A673 (cell line): ENCODE measurements around the gene CD248. TPM values are rescaled to one million over a fixed set of nuclear protein-coding genes. Genes with fewer than 3 reads are reported as not detected.
"Not testable (repeated sequence)": the region's sequence is repeated elsewhere in the genome, so short reads cannot be mapped to it uniquely, and the experiment has no call there.

ENCODE experiments used
- BruUV-seq: library from RNA; stranded (reverse); fragments of 400-500 nt; replicated peaks from 2 replicates; lab custom pipeline; 2021; lab: Mats Ljungman, UMichigan
- CTCF ChIA-PET: fragments of 300-600 bp; sonication (Branson Sonifier 250); formaldehyde crosslinking; loops from one replicate; lab custom pipeline; 2022; ENCODE audit warnings: antibody characterized with exemption; lab: Charles Lee
- POLR2A ChIA-PET: fragments of 300-600 bp; sonication (Branson Sonifier 250); formaldehyde crosslinking; loops from one replicate; lab custom pipeline; 2022; ENCODE audit warnings: antibody characterized with exemption; ENCODE audit not compliant: low non-redundant PET; lab: Charles Lee
- DNase-seq: peaks from one replicate; pipeline ENCODE4 v3.0.0-alpha.2; 2015; ENCODE audit warnings: low spot score
- H3K27ac ChIP-seq: fragments of 200-600 bp; sonication (generic); 2 replicates; pipeline ENCODE4 v1.5.1; 2016; ENCODE audit warnings: mixed run types, low read depth, mild to moderate bottlenecking, mixed read lengths, antibody characterized with exemption, low read length; ENCODE audit not compliant: poor library complexity, severe bottlenecking
- H3K27me3 ChIP-seq: fragments of 200-600 bp; sonication (generic); replicated peaks from 2 replicates; pipeline ENCODE4 v1.6.1; 2017; ENCODE audit warnings: mixed run types, low read depth, mild to moderate bottlenecking, mixed read lengths, antibody characterized with exemption, low read length; ENCODE audit not compliant: insufficient read depth, poor library complexity
- H3K36me3 ChIP-seq: fragments of 200-600 bp; sonication (generic); 2 replicates; pipeline ENCODE4 v1.6.1; 2016; ENCODE audit warnings: mixed run types, mild to moderate bottlenecking, mixed read lengths, antibody characterized with exemption, low read length; ENCODE audit not compliant: insufficient read depth, poor library complexity, severe bottlenecking
- H3K4me1 ChIP-seq: fragments of 200-600 bp; sonication (generic); 2 replicates; pipeline ENCODE4 v1.6.1; 2017; ENCODE audit warnings: mixed run types, mild to moderate bottlenecking, mixed read lengths, antibody characterized with exemption, low read length; ENCODE audit not compliant: insufficient read depth, poor library complexity, severe bottlenecking
- H3K4me3 ChIP-seq: fragments of 200-600 bp; sonication (generic); 2 replicates; pipeline ENCODE4 v1.5.1; 2016; ENCODE audit warnings: low read depth, mixed run types, mild to moderate bottlenecking, mixed read lengths, low read length; ENCODE audit not compliant: poor library complexity, severe bottlenecking
- H3K9me3 ChIP-seq: fragments of 200-600 bp; sonication (generic); 2 replicates; pipeline ENCODE4 v1.6.1; 2016; ENCODE audit warnings: mixed run types, low read depth, mild to moderate bottlenecking, mixed read lengths, antibody characterized with exemption, low read length; ENCODE audit not compliant: poor library complexity, severe bottlenecking
- EZH2 ChIP-seq: fragments of 200-600 bp; sonication (generic); IDR thresholded peaks from 2 replicates; pipeline ENCODE4 v1.6.1; 2017; ENCODE audit warnings: borderline replicate concordance, low read depth, mild to moderate bottlenecking, mixed read lengths, antibody characterized with exemption, low read length; ENCODE audit not compliant: poor library complexity, severe bottlenecking
- intact Hi-C: fragments of 100-400 bp; cut with micrococcal nuclease; formaldehyde crosslinking; loops from one replicate; pipeline ENCODE4 v1.10.0; 2022; ENCODE audit not compliant: unreplicated experiment
- total RNA-seq: library from RNA; stranded (reverse); gene quantifications from 2 replicates; pipeline ENCODE4 v1.2.3, GENCODE V29; 2021
- TF ChIP-seq, protein P1 (sequence below): fragments of 300-800, 200-600 bp; sonication (generic); conservative IDR thresholded peaks from 2 replicates; pipeline ENCODE4 v1.5.1; 2017; ENCODE audit warnings: low read depth, mild to moderate bottlenecking, antibody characterized with exemption, low read length, moderate library complexity, mixed read lengths

CD248 gene
- total RNA-seq, 1 experiment from 2014 or later: 97.8 TPM

DNA sequence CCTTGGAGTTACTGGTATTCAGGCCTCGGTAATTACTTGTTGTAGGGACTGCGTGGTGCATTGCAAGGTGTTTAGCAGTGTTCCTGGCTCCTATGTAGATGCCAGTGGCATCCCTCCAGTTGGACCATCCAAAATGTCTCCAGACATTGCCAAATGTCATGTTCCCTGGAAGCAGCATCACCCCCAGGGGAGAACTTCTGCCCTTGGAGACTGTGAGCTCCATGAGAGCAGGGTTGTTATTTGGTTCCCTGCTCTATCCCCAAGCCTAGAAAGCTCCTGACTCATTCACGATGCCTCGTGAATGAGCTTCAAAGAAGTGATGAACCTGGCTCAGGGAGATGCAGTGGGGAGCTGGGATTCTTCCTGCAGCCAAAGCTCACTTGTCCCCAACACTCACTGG, 4.8 kb upstream of the CD248 start:
- H3K4me3 ChIP-seq: no peak overlapping the region
- POLR2A ChIA-PET: no interaction called here
- no peak for DNase-seq
- H3K27me3 ChIP-seq: no peaks in the 10 kb centered on the region
- no TSS peak for BruUV-seq
- no peak for TF ChIP-seq EZH2
- TF ChIP-seq, protein P1, sequence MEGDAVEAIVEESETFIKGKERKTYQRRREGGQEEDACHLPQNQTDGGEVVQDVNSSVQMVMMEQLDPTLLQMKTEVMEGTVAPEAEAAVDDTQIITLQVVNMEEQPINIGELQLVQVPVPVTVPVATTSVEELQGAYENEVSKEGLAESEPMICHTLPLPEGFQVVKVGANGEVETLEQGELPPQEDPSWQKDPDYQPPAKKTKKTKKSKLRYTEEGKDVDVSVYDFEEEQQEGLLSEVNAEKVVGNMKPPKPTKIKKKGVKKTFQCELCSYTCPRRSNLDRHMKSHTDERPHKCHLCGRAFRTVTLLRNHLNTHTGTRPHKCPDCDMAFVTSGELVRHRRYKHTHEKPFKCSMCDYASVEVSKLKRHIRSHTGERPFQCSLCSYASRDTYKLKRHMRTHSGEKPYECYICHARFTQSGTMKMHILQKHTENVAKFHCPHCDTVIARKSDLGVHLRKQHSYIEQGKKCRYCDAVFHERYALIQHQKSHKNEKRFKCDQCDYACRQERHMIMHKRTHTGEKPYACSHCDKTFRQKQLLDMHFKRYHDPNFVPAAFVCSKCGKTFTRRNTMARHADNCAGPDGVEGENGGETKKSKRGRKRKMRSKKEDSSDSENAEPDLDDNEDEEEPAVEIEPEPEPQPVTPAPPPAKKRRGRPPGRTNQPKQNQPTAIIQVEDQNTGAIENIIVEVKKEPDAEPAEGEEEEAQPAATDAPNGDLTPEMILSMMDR: no peak
- no peaks in the 10 kb centered on the region for H3K9me3 ChIP-seq
- CTCF ChIA-PET: interaction anchor here (1.5 to 2.0 kb wide), 2 partner anchors 9 to 10 kb away, joined by 4 to 12 read pairs; no protein-coding TSS in a partner anchor
- intact Hi-C loops: no loop called here
- H3K27ac ChIP-seq: no peak overlapping the region
- H3K4me1 ChIP-seq: peaks cover 28% of the 10 kb centered on the region
- no peaks in the 10 kb centered on the region for H3K36me3 ChIP-seq

DNA sequence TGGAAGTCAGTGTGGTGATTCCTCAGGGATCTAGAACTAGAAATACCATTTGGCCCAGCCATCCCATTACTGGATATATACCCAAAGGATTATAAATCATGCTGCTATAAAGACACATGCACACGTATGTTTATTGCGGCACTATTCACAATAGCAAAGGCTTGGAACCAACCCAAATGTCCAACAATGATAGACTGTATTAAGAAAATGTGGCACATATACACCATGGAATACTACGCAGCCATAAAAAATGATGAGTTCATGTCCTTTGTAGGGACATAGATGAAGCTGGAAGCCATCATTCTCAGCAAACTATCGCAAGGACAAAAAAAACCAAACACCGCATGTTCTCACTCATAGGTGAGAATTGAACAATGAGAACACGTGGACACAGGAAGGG, 3.9 kb upstream of the CD248 start:
- CTCF ChIA-PET, POLR2A ChIA-PET: not testable (repeated sequence)
- peaks cover 33% of the 10 kb centered on the region for H3K4me1 ChIP-seq

DNA sequence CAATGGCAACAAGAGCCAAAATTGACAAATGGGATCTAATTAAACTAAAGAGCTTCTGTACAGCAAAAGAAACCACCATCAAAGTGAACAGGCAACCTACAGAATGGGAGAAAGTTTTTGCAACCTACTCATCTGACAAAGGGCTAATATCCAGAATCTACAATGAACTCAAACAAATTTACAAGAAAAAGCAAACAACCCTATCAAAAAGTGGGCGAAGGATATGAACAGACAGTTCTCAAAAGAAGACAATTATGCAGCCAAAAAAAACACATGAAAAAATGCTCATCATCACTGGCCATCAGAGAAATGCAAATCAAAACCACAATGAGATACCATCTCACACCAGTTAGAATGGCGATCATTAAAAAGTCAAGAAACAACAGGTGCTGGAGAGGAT, 3.4 kb upstream of the CD248 start:
- H3K27ac ChIP-seq, CTCF ChIA-PET, H3K4me3 ChIP-seq, H3K9me3 ChIP-seq, H3K36me3 ChIP-seq, H3K27me3 ChIP-seq, DNase-seq, POLR2A ChIA-PET, intact Hi-C loops, BruUV-seq: not testable (repeated sequence)
- H3K4me1 ChIP-seq: peaks cover 38% of the 10 kb centered on the region

More for the DNA sequence above, 3.9 kb upstream of the CD248 start:
- H3K4me3 ChIP-seq, BruUV-seq, DNase-seq, H3K27me3 ChIP-seq, H3K36me3 ChIP-seq, H3K9me3 ChIP-seq, H3K27ac ChIP-seq, intact Hi-C loops: not testable (repeated sequence)

DNA sequence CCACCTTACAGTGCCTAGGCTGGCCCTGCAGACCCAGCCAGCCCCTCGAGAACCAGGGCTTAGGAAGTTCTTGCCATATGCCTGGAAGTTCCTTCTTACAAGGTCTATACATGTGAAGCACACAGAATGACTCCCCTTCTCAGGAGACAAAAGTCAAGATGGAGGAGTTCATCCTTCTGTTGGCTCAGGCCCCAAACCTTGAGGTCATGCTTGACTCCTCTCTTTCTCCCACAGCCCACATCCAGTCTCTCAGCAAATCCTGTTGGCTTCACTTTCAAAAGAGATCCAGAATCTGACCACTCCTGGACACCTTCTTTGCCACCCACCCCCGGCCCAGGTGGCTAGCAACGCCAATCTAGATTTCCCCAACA, 1.7 kb upstream of the CD248 start:
- no TSS peak for BruUV-seq
- ChIA-PET POLR2A (interaction anchor here (0.6 kb wide), 1 partner anchor 203 kb away, joined by 7 read pairs; no protein-coding TSS in a partner anchor), CTCF (no interaction called here)
- no peak overlapping the region for H3K4me3 ChIP-seq
- TF ChIP-seq, protein P1: no peak
- TF ChIP-seq EZH2: no peak
- no peaks in the 10 kb centered on the region for H3K36me3 ChIP-seq
- DNase-seq: no peak
- peak overlapping the region; percentile 100 for H3K27ac ChIP-seq
- H3K27me3 ChIP-seq: no peaks in the 10 kb centered on the region
- H3K4me1 ChIP-seq: peaks cover 55% of the 10 kb centered on the region
- H3K9me3 ChIP-seq: no peaks in the 10 kb centered on the region
- intact Hi-C loops: no loop called here
